GM12878 (cell line): ENCODE results near the gene DUOXA1. TPM values are rescaled to one million over a fixed set of nuclear protein-coding genes. Genes with fewer than 3 reads are reported as not detected.

Experiments used
- ATAC-seq: fragments of 200-7000 bp; cut with Tn5 transposase; 3 replicates; pipeline ENCODE4 v1.9.1; 2020; ENCODE audit warnings: mild to moderate bottlenecking, moderate library complexity
- BruUV-seq: library from RNA; stranded (reverse); fragments of 400-500 nt; replicated peaks from 2 replicates; lab custom pipeline; 2021; lab: Mats Ljungman, UMichigan
- CTCF ChIA-PET: fragments of 300-600 bp; sonication (Branson Sonifier 250); formaldehyde crosslinking; extraction: SDS; loops from one replicate; lab custom pipeline; 2021; ENCODE audit warnings: inconsistent platforms; lab: Yijun Ruan, JAX
- POLR2A ChIA-PET: fragments of 350-600 bp; formaldehyde crosslinking; extraction: SDS; loops from one replicate; lab custom pipeline; 2021; ENCODE audit warnings: inconsistent platforms; lab: Charles Lee
- RAD21 ChIA-PET: fragments of 300-600 bp; sonication (Branson Sonifier 250); formaldehyde crosslinking; loops from one replicate; lab custom pipeline; 2023; ENCODE audit warnings: antibody characterized with exemption; ENCODE audit not compliant: unreplicated experiment; lab: Charles Lee
- SMC1A ChIA-PET: fragments of 300-600 bp; sonication (Branson Sonifier 250); formaldehyde crosslinking; loops from one replicate; lab custom pipeline; 2023; ENCODE audit not compliant: unreplicated experiment, uncharacterized antibody; lab: Charles Lee
- DNase-seq: peaks from one replicate; pipeline ENCODE4 v3.0.0-alpha.2; 2011; ENCODE audit warnings: low read depth, low spot score
- FAIRE-seq: peaks from 3 replicates; lab custom pipeline; 2011; peaks lifted over from hg19 to GRCh38; lab: Jason Lieb, UNC
- H2AFZ ChIP-seq: 2 replicates; pipeline ENCODE4 v1.6.0; 2011; ENCODE audit warnings: low read depth, low read length, control low read depth; ENCODE audit not compliant: control insufficient read depth
- H3K27ac ChIP-seq: 2 replicates; pipeline ENCODE4 v1.5.1; 2011; ENCODE audit warnings: control low read depth; ENCODE audit not compliant: control insufficient read depth, insufficient read depth
- H3K27me3 ChIP-seq, 2 experiments: replicated peaks in 1 of 2; 2 replicates each; pipeline versions ENCODE4 v1.6.0 to v1.6.1; 2011; ENCODE audit warnings: low read length in 1 of 2; ENCODE audit not compliant: control insufficient read depth in 2 of 2, insufficient read depth in 2 of 2
- H3K36me3 ChIP-seq, 2 experiments: 2 replicates each; pipeline ENCODE4 v1.5.1; 2011; ENCODE audit warnings: low read length in 1 of 2; ENCODE audit not compliant: control insufficient read depth in 2 of 2, insufficient read depth in 2 of 2
- H3K4me1 ChIP-seq: 2 replicates; pipeline ENCODE4 v1.6.1; 2011; ENCODE audit warnings: mild to moderate bottlenecking, low read length, moderate library complexity, mixed read lengths; ENCODE audit not compliant: control insufficient read depth, insufficient read depth
- H3K4me2 ChIP-seq: 2 replicates; pipeline ENCODE4 v1.6.0; 2011; ENCODE audit warnings: control low read depth; ENCODE audit not compliant: control insufficient read depth, insufficient read depth
- H3K4me3 ChIP-seq: fragments of 200-600 bp; sonication (generic); 2 replicates; pipeline ENCODE4 v1.5.1; 2016
- H3K79me2 ChIP-seq: 2 replicates; pipeline ENCODE4 v1.6.0; 2011; ENCODE audit warnings: low read length; ENCODE audit not compliant: control insufficient read depth, insufficient read depth
- H3K9ac ChIP-seq: 2 replicates; pipeline ENCODE4 v1.8.0; 2011; ENCODE audit warnings: low read length, control low read depth, mixed read lengths; ENCODE audit not compliant: control insufficient read depth, insufficient read depth
- H3K9me3 ChIP-seq: replicated peaks from 3 replicates; pipeline ENCODE4 v1.5.1; 2011; ENCODE audit warnings: mild to moderate bottlenecking, low read length; ENCODE audit not compliant: control insufficient read depth, insufficient read depth
- H4K20me1 ChIP-seq: 2 replicates; pipeline ENCODE4 v1.6.0; 2011; ENCODE audit not compliant: control insufficient read depth, insufficient read depth
- CREB1 ChIP-seq: IDR thresholded peaks from 2 replicates; pipeline ENCODE4 v1.6.1; 2012; ENCODE audit warnings: low read depth, mild to moderate bottlenecking, inconsistent platforms
- FOS ChIP-seq: IDR thresholded peaks from 3 replicates; pipeline ENCODE4 v1.6.1; 2011; ENCODE audit warnings: borderline replicate concordance; ENCODE audit not compliant: insufficient read length; ENCODE audit errors: extremely low read depth
- MXI1 ChIP-seq: fragments of 150-350 bp; IDR thresholded peaks from 2 replicates; pipeline ENCODE4 v1.6.1; 2011; ENCODE audit warnings: low read depth, mild to moderate bottlenecking, inconsistent platforms, low read length, improper control_type of control experiment
- NBN ChIP-seq: fragments of 450-650 bp; IDR thresholded peaks from 2 replicates; pipeline ENCODE4 v1.6.1; 2016
- SREBF2 ChIP-seq: IDR thresholded peaks from 2 replicates; pipeline ENCODE4 v1.6.1; 2012; ENCODE audit warnings: mild to moderate bottlenecking, low read length
- TARDBP ChIP-seq: IDR thresholded peaks from 2 replicates; pipeline ENCODE4 v1.6.1; 2016; ENCODE audit warnings: borderline replicate concordance
- TBL1XR1 ChIP-seq: IDR thresholded peaks from 2 replicates; pipeline ENCODE4 v1.6.1; 2012; ENCODE audit warnings: low read depth, low read length, improper control_type of control experiment
- TCF3 ChIP-seq: IDR thresholded peaks from 2 replicates; pipeline ENCODE4 v1.6.1; 2012; ENCODE audit warnings: low read depth, mild to moderate bottlenecking, low read length, borderline replicate concordance; ENCODE audit not compliant: insufficient read depth
- ZBED1 ChIP-seq: IDR thresholded peaks from 2 replicates; pipeline ENCODE4 v1.6.1; 2016; ENCODE audit warnings: borderline replicate concordance
- ZNF207 ChIP-seq: fragments of 450-650 bp; IDR thresholded peaks from 2 replicates; pipeline ENCODE4 v1.6.1; 2014; ENCODE audit warnings: antibody characterized with exemption, mild to moderate bottlenecking, borderline replicate concordance
- WGBS: methylation state at CpG from one replicate; pipeline ENCODE4 v1.1.6; 2016; ENCODE audit warnings: low lambda C conversion rate; ENCODE audit not compliant: insufficient replicate concordance, insufficient coverage; ENCODE audit errors: missing lambda C conversion rate; 5-methylcytosine and 5-hydroxymethylcytosine counted together
- in situ Hi-C: fragments of 300-500 bp; cut with MboI; formaldehyde crosslinking; loops from 9 replicates; pipeline ENCODE4 v1.14.3; 2018; ENCODE audit warnings: mixed read lengths
- intact Hi-C: fragments of 100-400 bp; cut with micrococcal nuclease; formaldehyde crosslinking; loops from one replicate; pipeline ENCODE4 v1.14.2; 2022; ENCODE audit not compliant: unreplicated experiment
- polyA plus RNA-seq, 11 experiments: library from polyadenylated mRNA; depleted of rRNA in 4 of 11; unstranded in 6 of 11; stranded (reverse) in 5 of 11; fragments of >200 nt; fragmentation: Nextera tagmentation in 4 of 11; fragmentation: Illumina TruSeq in 1 of 11; extraction: Ambion mirVana in 4 of 11; extraction: Trizol in 1 of 11; gene quantifications; 1 replicate in 1 of 11; 2 replicates in 10 of 11; pipeline versions ENCODE4 v1.2.1 to v1.2.3, GENCODE V29; 2011 to 2016; ENCODE audit warnings: inconsistent platforms in 2 of 11, missing spikeins in 2 of 11, low read depth in 1 of 11
- total RNA-seq, 4 experiments: library from RNA; depleted of rRNA in 3 of 4; stranded (reverse); fragments of >200 nt in 3 of 4; fragmentation: Illumina TruSeq in 1 of 4; extraction: Trizol in 1 of 4; gene quantifications; 2 replicates each; pipeline versions ENCODE4 v1.2.1 to v1.2.3, GENCODE V29; 2013 to 2021
- TF ChIP-seq, protein P1 (sequence below): IDR thresholded peaks from 2 replicates; pipeline ENCODE4 v1.6.1; 2012; ENCODE audit warnings: improper control_type of control experiment, low read depth, low read length; ENCODE audit not compliant: insufficient replicate concordance
- TF ChIP-seq, protein P2 (sequence below): fragments of 450-650 bp; IDR thresholded peaks from 2 replicates; pipeline ENCODE4 v1.6.1; 2017; ENCODE audit warnings: mild to moderate bottlenecking, moderate library complexity

Gene DUOXA1
- total and polyA plus RNA-seq, 10 of the 15 experiments (the other 5 are each of a cell fraction or from before 2014, with no cell fraction given) = 0.08 TPM; not detected in 9

DNA sequence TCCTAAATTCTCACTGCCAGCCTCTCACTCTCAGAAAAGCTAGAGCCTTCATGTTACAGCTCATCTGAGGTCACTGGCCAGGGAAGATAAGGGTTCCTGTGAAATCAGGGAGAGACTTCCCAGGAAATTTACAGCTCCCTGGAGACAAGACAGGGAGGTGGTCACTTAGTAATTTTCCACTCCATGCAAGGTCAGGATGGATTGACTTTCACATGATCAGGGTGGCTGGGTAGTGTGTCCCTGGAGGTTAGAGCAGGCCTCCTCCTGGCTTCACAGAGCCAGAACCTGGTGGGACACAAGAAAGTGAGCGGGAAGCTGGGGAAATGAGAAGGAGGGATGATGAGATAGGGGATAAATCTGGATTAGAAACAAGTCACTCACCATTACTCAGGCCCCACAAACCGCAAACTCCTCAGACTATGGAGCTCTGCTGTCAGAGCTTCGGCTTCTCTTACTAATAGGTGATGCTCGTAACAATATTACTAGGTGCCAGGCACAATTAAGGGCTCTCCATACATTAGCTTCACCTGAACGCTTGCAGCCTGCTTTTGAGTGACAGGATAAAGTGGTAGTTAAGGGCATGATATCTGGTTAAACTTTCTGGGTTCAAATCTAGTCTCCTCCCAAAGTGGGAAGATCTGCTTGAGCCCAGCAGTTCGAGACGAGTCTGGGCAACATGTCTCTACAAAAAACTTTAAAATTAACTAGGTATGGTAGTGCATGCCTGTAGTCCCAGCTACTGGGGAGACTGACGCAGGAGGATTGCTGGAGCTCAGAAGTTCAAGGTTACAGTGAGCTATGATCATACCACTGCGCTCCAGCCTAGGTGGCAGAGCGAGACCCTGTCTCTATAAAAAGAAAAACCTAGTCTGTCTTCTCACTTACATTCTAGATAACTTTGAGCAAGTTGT, 40.6 kb downstream of the DUOXA1 start (continued):
- TF ChIP-seq, protein P1, sequence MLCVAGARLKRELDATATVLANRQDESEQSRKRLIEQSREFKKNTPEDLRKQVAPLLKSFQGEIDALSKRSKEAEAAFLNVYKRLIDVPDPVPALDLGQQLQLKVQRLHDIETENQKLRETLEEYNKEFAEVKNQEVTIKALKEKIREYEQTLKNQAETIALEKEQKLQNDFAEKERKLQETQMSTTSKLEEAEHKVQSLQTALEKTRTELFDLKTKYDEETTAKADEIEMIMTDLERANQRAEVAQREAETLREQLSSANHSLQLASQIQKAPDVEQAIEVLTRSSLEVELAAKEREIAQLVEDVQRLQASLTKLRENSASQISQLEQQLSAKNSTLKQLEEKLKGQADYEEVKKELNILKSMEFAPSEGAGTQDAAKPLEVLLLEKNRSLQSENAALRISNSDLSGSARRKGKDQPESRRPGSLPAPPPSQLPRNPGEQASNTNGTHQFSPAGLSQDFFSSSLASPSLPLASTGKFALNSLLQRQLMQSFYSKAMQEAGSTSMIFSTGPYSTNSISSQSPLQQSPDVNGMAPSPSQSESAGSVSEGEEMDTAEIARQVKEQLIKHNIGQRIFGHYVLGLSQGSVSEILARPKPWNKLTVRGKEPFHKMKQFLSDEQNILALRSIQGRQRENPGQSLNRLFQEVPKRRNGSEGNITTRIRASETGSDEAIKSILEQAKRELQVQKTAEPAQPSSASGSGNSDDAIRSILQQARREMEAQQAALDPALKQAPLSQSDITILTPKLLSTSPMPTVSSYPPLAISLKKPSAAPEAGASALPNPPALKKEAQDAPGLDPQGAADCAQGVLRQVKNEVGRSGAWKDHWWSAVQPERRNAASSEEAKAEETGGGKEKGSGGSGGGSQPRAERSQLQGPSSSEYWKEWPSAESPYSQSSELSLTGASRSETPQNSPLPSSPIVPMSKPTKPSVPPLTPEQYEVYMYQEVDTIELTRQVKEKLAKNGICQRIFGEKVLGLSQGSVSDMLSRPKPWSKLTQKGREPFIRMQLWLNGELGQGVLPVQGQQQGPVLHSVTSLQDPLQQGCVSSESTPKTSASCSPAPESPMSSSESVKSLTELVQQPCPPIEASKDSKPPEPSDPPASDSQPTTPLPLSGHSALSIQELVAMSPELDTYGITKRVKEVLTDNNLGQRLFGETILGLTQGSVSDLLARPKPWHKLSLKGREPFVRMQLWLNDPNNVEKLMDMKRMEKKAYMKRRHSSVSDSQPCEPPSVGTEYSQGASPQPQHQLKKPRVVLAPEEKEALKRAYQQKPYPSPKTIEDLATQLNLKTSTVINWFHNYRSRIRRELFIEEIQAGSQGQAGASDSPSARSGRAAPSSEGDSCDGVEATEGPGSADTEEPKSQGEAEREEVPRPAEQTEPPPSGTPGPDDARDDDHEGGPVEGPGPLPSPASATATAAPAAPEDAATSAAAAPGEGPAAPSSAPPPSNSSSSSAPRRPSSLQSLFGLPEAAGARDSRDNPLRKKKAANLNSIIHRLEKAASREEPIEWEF = no peak
- TF ChIP-seq ZNF207 (no peak), SREBF2 (no peak), NBN (no peak), FOS (no peak), TBL1XR1 (no peak)

DNA sequence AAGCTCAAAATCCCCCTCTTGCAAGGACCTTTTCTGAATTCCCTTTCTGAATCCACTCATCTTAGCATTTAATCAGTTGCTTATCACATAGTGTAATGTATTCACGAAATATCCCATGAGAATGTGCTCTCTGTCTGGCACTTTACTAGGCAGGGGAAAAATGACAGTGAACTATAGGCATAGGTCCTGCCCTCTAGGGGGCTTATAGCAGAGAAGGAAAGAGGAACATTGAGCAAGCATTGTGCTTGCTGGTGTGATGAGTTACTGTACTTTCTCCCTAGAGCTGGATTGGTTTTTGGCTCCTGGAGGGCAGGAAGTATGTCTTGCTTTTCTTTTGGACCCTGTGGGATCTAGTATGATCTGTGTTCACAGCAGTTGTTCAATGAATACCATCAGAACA, 42.2 kb downstream of the DUOXA1 start:
- DNase-seq (no peak), FAIRE-seq (no peak), ATAC-seq (peak; percentile 50)
- H3K4me1 ChIP-seq = no peaks in the 10 kb centered on the region
- no peak overlapping the region for H3K27ac ChIP-seq
- intact Hi-C loops = no loop called here
- ChIA-PET CTCF (no interaction called here), POLR2A (no interaction called here), SMC1A (interaction anchor here (0.8 kb wide), 1 partner anchor 43 kb away, joined by 4 read pairs; no protein-coding TSS in a partner anchor), RAD21 (no interaction called here)
- no peak overlapping the region for H3K4me2 ChIP-seq
- 0% methylated on average over 1 of the region's 1 CpG for WGBS
- no peak overlapping the region for H3K9ac ChIP-seq
- in situ Hi-C loops = no loop called here
- no peaks in the 10 kb centered on the region for H3K36me3 ChIP-seq
- no peaks in the 10 kb centered on the region for H4K20me1 ChIP-seq
- no peak overlapping the region for H3K4me3 ChIP-seq
- no peaks in the 10 kb centered on the region for H3K9me3 ChIP-seq
- H2AFZ ChIP-seq = no peak overlapping the region
- no TSS peak for BruUV-seq
- H3K79me2 ChIP-seq = no peaks in the 10 kb centered on the region
- 0 out of 4 replicates have a peak, but pooled peaks cover 0 to 2% of the 10 kb centered on the region in 2 experiments for H3K27me3 ChIP-seq
- no peak for TF ChIP-seq MXI1
- no peak for TF ChIP-seq TARDBP
- no peak for TF ChIP-seq CREB1
- TF ChIP-seq TCF3 = no peak
- TF ChIP-seq ZBED1 = no peak
- TF ChIP-seq, protein P2, sequence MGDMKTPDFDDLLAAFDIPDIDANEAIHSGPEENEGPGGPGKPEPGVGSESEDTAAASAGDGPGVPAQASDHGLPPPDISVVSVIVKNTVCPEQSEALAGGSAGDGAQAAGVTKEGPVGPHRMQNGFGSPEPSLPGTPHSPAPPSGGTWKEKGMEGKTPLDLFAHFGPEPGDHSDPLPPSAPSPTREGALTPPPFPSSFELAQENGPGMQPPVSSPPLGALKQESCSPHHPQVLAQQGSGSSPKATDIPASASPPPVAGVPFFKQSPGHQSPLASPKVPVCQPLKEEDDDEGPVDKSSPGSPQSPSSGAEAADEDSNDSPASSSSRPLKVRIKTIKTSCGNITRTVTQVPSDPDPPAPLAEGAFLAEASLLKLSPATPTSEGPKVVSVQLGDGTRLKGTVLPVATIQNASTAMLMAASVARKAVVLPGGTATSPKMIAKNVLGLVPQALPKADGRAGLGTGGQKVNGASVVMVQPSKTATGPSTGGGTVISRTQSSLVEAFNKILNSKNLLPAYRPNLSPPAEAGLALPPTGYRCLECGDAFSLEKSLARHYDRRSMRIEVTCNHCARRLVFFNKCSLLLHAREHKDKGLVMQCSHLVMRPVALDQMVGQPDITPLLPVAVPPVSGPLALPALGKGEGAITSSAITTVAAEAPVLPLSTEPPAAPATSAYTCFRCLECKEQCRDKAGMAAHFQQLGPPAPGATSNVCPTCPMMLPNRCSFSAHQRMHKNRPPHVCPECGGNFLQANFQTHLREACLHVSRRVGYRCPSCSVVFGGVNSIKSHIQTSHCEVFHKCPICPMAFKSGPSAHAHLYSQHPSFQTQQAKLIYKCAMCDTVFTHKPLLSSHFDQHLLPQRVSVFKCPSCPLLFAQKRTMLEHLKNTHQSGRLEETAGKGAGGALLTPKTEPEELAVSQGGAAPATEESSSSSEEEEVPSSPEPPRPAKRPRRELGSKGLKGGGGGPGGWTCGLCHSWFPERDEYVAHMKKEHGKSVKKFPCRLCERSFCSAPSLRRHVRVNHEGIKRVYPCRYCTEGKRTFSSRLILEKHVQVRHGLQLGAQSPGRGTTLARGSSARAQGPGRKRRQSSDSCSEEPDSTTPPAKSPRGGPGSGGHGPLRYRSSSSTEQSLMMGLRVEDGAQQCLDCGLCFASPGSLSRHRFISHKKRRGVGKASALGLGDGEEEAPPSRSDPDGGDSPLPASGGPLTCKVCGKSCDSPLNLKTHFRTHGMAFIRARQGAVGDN = no peak
